GM10847 (cell line): ENCODE measurements around the gene BARX2.

ENCODE experiments used
- POLR2A ChIP-seq: IDR thresholded peaks from 2 replicates; pipeline ENCODE4 v1.6.1; 2011; ENCODE audit not compliant: insufficient read length; ENCODE audit errors: extremely low read depth

BARX2 gene

DNA sequence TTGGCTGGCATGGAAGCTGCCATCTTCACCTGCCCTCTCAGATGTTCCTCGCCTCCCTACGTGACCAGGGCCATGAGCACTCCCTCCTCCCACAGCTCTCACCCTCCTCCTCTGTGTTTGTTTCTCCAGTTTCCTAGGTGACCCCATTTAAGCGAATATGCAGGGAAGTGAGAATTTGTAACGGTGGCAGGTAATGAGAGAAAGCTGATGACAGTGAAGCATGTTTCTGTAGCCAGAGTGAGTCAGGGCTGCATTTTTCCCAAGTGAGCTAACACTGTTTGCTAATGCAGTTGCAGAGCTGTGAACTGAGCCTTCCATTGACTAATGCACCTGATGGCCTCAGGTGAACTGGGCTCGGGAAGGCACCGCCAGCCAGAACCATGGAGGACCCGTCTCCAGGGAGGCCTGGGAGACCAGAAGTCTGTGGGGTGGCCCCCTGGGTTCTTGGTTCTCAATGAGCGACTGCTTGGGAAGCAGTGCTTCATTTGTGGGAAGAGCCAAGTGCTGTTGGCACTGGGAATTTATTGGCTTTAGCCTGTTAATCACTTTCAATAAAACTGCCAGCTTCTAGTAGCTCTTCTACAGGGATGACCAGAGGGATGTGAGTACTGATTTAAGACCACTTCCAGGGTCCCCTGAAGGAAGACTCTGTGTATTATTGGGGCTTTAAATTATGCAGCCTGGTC, 64.5 kb downstream of the BARX2 start:
- TF ChIP-seq POLR2A: no peak

DNA sequence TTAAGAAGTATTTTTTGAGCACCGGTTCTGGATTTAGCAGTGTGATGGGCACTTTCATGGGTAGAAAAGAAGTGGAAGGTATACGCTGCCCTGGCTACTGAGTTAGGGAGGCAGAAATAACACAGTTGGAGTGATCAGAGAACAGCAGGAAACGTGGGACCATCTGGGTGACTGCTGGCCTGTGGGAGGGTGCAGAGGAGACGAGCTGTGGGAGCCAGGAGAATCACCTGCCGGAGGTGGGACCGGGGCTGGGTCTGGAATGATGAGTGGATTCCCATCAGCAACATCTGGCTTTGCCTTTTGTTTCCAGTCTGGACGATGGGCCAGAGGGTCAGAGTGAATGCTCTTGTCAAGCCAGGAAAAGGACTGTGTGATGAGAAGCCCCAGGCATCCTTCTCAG, 66.5 kb downstream of the BARX2 start:
- no peak for TF ChIP-seq POLR2A

- no peak for TF ChIP-seq POLR2A
Observed at GRCh38 chr11:129443276-129443675, 67.6 kb downstream of the BARX2 start.

DNA sequence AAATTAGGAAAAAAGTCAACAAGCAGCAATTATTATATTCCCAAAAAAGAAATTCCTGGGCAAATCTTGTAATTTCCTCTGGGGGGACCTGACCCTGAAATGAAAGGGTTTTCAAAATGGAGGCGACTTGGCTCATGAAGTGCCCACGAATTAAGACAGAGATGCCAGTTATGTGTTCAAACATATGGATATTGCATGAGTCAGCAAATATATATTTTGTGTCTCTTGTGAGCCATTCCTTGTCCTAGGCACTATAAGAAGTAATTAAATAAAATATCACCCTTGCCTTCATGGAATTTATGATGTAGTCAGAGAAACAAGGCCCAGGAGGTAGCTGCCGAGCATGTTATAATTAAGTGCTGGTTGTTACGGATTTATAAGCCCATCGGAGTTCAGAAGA, 68.6 kb downstream of the BARX2 start:
- TF ChIP-seq POLR2A: no peak

- no peak for TF ChIP-seq POLR2A
Observed at GRCh38 chr11:129445226-129445625, 69.6 kb downstream of the BARX2 start.

DNA sequence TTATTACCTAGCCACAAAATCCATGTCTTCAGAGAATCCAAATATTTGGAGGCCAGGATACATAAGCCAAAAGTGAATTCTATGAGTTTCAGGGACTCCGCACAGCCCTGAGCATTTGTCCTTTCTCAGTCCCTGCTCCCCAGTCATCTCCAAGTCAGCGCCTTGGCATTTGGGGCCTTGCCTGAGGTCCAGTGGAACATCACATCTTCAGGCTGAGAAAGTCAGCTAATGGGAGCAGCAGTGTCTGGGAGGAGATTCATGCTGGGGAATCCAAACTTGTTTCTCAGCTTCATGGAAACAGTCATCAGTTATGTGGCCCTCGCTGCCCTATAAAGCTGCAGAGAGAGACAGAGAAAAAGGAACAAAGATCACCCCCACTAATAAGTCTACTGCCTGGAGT, 70.9 kb downstream of the BARX2 start:
- TF ChIP-seq POLR2A: no peak

DNA sequence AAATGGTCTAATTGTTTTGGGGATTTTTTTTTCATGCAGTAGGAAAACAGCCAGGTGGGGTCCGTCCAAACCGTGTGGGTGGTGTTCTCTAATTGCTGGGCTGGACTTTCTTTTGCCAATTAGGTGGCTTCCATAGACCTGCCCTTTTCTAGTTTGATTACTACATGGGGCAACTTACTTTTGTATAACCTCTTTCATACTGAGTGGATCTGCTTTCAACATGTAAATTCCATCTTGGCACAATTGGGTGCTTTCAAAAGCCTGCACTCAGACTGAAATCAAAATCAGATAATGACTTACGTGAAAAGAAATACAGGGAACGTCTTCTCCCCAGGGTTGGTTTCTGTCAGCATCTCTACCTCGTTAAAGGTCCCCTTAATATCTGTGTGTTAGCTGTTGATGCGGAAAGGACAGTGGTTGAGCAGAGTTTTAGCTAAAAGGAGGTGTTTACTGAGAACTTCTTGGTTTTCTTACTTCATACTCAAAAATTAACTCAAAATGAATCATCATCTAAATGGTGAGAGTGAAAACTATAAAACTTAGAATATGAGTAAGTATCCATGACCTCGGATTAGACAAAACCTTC, 72.1 kb downstream of the BARX2 start:
- no peak for TF ChIP-seq POLR2A

- TF ChIP-seq POLR2A: no peak
Observed at GRCh38 chr11:129451524-129451923, 75.9 kb downstream of the BARX2 start.

DNA sequence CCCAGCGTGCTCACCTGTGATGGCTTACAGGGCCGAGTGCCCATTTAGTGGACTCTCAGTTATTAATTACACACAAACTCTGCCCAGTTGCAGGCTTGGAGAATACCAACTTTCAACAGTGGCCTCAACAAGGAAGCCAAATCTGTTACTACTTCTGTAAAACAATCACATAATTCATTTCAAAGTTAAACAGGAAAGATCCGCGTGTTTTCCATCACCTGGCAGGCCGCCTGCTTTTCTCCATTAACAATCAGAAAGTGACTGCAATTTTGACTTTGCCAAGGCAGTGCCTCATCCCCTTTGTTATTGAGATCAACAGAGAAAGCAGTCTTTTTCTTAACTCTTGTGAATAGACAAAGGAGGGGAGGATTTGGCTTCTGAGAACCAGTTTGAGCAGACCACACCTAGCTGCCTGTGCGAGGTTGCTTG, 77.7 kb downstream of the BARX2 start:
- TF ChIP-seq POLR2A: no peak

GRCh38 chr11:129455101-129455500, 79.5 kb downstream of the BARX2 start:
- no peak for TF ChIP-seq POLR2A

- TF ChIP-seq POLR2A: no peak
Observed at GRCh38 chr11:129455756-129456655, 80.4 kb downstream of the BARX2 start.

DNA sequence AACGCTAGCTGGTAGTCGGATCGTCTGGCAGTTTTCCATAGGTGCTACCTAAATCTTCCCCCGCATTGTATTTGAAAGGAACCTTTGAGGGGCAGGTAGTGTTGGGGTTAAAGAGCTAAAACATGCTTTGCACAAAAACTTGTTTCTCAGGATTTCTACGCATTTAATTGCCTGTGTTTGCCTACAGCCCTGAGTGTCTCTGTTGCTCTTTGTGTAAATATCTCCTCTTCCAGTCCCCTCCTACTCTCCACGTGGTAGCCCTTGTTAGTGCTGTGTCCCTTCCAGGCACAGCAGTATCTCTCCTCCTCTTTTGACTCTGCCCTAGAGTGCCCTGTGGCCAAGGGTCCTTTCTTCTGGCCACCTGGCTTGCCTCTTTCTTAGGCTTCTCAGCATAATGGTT, 81.7 kb downstream of the BARX2 start:
- TF ChIP-seq POLR2A: no peak

- no peak for TF ChIP-seq POLR2A
Observed at GRCh38 chr11:129458278-129458677, 82.6 kb downstream of the BARX2 start.

GRCh38 chr11:129458756-129459535, 83.3 kb downstream of the BARX2 start:
- TF ChIP-seq POLR2A: no peak

DNA sequence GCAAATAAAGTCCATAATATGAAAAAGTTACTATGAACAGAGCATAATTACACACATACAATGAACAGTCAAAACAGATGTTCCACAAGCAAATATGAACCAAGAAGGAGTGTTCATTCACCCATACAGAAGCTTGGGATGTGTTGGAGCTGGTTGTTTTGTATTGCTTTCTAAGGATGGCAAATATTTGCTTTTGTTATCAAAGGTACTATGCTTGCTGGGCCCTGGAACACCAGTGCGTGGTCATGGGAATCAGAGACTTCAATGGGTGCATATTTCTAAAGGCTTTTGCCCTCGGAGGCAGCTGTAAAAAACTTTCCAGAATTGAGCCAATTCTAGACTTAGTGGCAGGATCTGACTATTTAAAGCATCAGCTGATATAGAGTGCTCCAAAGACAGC, 85.1 kb downstream of the BARX2 start:
- no peak for TF ChIP-seq POLR2A
